Keratinocyte (primary cell): ENCODE data around the gene SPECC1L. TPM values are rescaled to one million over a fixed set of nuclear protein-coding genes. Genes with fewer than 3 reads are reported as not detected.
"Not testable (repeated sequence)": the region's sequence is repeated elsewhere in the genome, so short reads cannot be mapped to it uniquely, and the experiment has no call there.

Experiments
- DNase-seq: peaks from one replicate; pipeline ENCODE4 v3.0.0-alpha.2; 2011; ENCODE audit warnings: low read depth, missing footprints, low spot score
- FAIRE-seq: peaks from 2 replicates; lab custom pipeline; 2011; peaks lifted over from hg19 to GRCh38; lab: Jason Lieb, UNC
- H2AFZ ChIP-seq: 2 replicates; pipeline ENCODE4 v1.6.0; 2012; ENCODE audit warnings: low read length, control low read depth, inconsistent platforms; ENCODE audit not compliant: control insufficient read depth
- H3K27ac ChIP-seq: 2 replicates; pipeline ENCODE4 v1.5.1; 2011; ENCODE audit warnings: low read length; ENCODE audit not compliant: control insufficient read depth, insufficient read depth
- H3K27me3 ChIP-seq: 3 replicates; pipeline ENCODE4 v1.6.0; 2011; ENCODE audit warnings: low read length; ENCODE audit not compliant: control insufficient read depth, insufficient read depth; ENCODE audit errors: extremely low read depth
- H3K36me3 ChIP-seq, 2 experiments: 2 replicates in 1 of 2; 3 replicates in 1 of 2; pipeline ENCODE4 v1.5.1; 2011; ENCODE audit warnings: low read length in 2 of 2, mild to moderate bottlenecking in 1 of 2; ENCODE audit not compliant: control insufficient read depth in 2 of 2, insufficient read depth in 2 of 2; ENCODE audit errors: extremely low read depth in 1 of 2
- H3K4me1 ChIP-seq: 3 replicates; pipeline ENCODE4 v1.5.1; 2011; ENCODE audit warnings: low read length; ENCODE audit not compliant: control insufficient read depth, insufficient read depth; ENCODE audit errors: extremely low read depth
- H3K4me2 ChIP-seq: 3 replicates; pipeline ENCODE4 v1.6.0; 2011; ENCODE audit warnings: low read depth, low read length; ENCODE audit not compliant: control insufficient read depth, insufficient read depth; ENCODE audit errors: extremely low read depth
- H3K4me3 ChIP-seq, 3 experiments: fragments of 200-600 bp in 1 of 3; sonication (generic) in 1 of 3; 2 replicates in 2 of 3; 3 replicates in 1 of 3; pipeline ENCODE4 v1.5.1; 2011 to 2016; ENCODE audit warnings: low read length in 3 of 3, mild to moderate bottlenecking in 3 of 3, control low read depth in 2 of 3, inconsistent platforms in 1 of 3, low read depth in 1 of 3, mixed read lengths in 1 of 3, mixed run types in 1 of 3, moderate library complexity in 1 of 3; ENCODE audit not compliant: control insufficient read depth in 2 of 3, insufficient read depth in 2 of 3; ENCODE audit errors: extremely low read depth in 1 of 3
- H3K79me2 ChIP-seq: 2 replicates; pipeline ENCODE4 v1.6.0; 2012; ENCODE audit warnings: low read length; ENCODE audit not compliant: control insufficient read depth, insufficient read depth
- H3K9ac ChIP-seq: 3 replicates; pipeline ENCODE4 v1.6.0; 2011; ENCODE audit warnings: low read length; ENCODE audit not compliant: control insufficient read depth, insufficient read depth; ENCODE audit errors: extremely low read depth
- H3K9me1 ChIP-seq: 3 replicates; pipeline ENCODE4 v1.6.0; 2011; ENCODE audit warnings: low read length; ENCODE audit not compliant: control insufficient read depth, insufficient read depth; ENCODE audit errors: extremely low read depth
- H3K9me3 ChIP-seq: 2 replicates; pipeline ENCODE4 v1.5.1; 2012; ENCODE audit warnings: low read depth, low read length; ENCODE audit not compliant: control insufficient read depth
- H4K20me1 ChIP-seq: 3 replicates; pipeline ENCODE4 v1.6.0; 2011; ENCODE audit warnings: low read length; ENCODE audit not compliant: control insufficient read depth, insufficient read depth; ENCODE audit errors: extremely low read depth
- EZH2 ChIP-seq: IDR thresholded peaks from one replicate; pipeline ENCODE4 v1.6.1; 2012; ENCODE audit warnings: inconsistent platforms, mild to moderate bottlenecking, low read length, moderate library complexity
- dilution Hi-C: fragments of 300-500 bp; cut with MboI; formaldehyde crosslinking; loops from one replicate; pipeline ENCODE4 v1.7.0; 2020; ENCODE audit warnings: low sequenced_read_pairs; ENCODE audit not compliant: extremely low pct_ligation_motif_present
- polyA plus RNA-seq, 5 experiments: library from polyadenylated mRNA; depleted of rRNA in 3 of 5; stranded (reverse) in 3 of 5; stranded (forward) in 1 of 5; unstranded in 1 of 5; fragments of >200 nt; gene quantifications; 1 replicate in 1 of 5; 2 replicates in 3 of 5; 3 replicates in 1 of 5; pipeline versions ENCODE4 v1.2.1 to v1.2.3, GENCODE V29; 2011 to 2012; ENCODE audit warnings: missing spikeins in 2 of 5, low read depth in 1 of 5, low replicate concordance in 1 of 5
- TF ChIP-seq, protein P1 (sequence below), 3 experiments: IDR thresholded peaks in 1 of 3; conservative IDR thresholded peaks in 1 of 3; optimal IDR thresholded peaks in 1 of 3; 2 replicates in 2 of 3; 3 replicates in 1 of 3; pipeline versions ENCODE3 to v1.5.1; 2011; ENCODE audit warnings: low read length in 3 of 3, mild to moderate bottlenecking in 3 of 3, moderate library complexity in 2 of 3, control low read depth in 1 of 3, inconsistent platforms in 1 of 3; ENCODE audit not compliant: insufficient read depth in 2 of 3; ENCODE audit errors: extremely low read depth in 1 of 3

The SPECC1L gene
- polyA plus RNA-seq, 1 donor (not counting 4 experiments of a cell fraction or from before 2014, with no cell fraction given), result 19.3 TPM

DNA sequence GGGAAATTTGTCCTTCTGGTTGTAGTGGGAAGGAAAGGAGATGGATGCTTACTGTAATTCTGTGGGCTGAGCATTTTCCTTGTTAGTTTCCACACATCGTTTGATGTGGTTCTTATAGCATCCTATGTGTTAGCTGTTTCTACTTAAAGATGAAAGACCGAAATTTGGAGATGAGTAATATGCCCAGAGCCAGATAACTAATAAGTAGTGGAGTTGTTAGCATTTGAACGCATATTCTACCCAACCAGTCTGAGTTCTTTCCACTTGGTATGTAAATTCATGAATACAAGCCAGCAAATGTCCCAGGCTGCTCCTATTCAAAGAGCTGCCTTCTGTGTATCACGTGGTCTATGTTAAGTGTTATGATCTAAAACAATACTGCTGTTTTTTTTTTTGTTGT is 14.6 kb downstream of the SPECC1L start:
- Histone ChIP-seq H3K27me3 (no peaks in the 10 kb centered on the region), H3K9me3 (no peaks in the 10 kb centered on the region), H4K20me1 (peaks cover 8% of the 10 kb centered on the region), H2AFZ (no peak overlapping the region), H3K36me3 (no peaks in the 10 kb centered on the region), H3K9me1 (no peaks in the 10 kb centered on the region), H3K4me2 (no peak overlapping the region), H3K4me3 (no peak overlapping the region), H3K27ac (no peak overlapping the region), H3K79me2 (peaks cover 70% of the 10 kb centered on the region), H3K9ac (no peak overlapping the region), H3K4me1 (peaks cover 10% of the 10 kb centered on the region)
- DNase-seq (no peak), FAIRE-seq (no peak)
- no peak for TF ChIP-seq EZH2
- TF ChIP-seq, protein P1, sequence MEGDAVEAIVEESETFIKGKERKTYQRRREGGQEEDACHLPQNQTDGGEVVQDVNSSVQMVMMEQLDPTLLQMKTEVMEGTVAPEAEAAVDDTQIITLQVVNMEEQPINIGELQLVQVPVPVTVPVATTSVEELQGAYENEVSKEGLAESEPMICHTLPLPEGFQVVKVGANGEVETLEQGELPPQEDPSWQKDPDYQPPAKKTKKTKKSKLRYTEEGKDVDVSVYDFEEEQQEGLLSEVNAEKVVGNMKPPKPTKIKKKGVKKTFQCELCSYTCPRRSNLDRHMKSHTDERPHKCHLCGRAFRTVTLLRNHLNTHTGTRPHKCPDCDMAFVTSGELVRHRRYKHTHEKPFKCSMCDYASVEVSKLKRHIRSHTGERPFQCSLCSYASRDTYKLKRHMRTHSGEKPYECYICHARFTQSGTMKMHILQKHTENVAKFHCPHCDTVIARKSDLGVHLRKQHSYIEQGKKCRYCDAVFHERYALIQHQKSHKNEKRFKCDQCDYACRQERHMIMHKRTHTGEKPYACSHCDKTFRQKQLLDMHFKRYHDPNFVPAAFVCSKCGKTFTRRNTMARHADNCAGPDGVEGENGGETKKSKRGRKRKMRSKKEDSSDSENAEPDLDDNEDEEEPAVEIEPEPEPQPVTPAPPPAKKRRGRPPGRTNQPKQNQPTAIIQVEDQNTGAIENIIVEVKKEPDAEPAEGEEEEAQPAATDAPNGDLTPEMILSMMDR (optimal IDR thresholded peaks at IDR 0.05 in 1 of 3, IDR thresholded peaks at IDR 0.05 in 1 of 3, conservative IDR thresholded peaks at IDR 0.05 in 1 of 3; ENCODE audit: extremely low read depth in 1 of 3, insufficient read depth in 2 of 3, low read length in 3 of 3), result no peak
- dilution Hi-C loops, result no loop called here

DNA sequence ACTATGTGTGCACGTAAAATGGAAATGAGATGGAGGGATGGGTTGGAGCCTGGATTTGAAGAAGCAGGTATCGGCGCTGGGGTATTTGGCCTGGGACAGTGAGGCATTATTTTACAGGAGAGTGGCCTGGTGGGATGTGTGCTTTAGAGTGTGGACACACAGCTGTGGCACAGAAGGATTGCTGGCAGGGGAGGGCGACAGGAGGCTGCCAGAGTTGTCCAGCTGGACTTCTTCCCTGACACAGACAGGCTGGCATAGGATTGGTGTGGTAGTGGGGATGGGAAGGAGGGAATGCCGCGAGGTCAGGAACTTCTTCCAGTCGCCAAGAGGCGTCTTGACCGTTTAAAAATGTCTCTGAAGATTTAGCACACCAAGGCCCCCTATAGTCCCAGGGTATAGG is 16.6 kb downstream of the SPECC1L start:
- H4K20me1 ChIP-seq, result peaks cover 11% of the 10 kb centered on the region
- H3K9me3 ChIP-seq, H3K27ac ChIP-seq, H3K9me1 ChIP-seq, DNase-seq, H3K4me1 ChIP-seq, H3K36me3 ChIP-seq, H3K4me2 ChIP-seq, H3K27me3 ChIP-seq, FAIRE-seq, dilution Hi-C loops, H2AFZ ChIP-seq, H3K4me3 ChIP-seq, H3K9ac ChIP-seq: not testable (repeated sequence)
- H3K79me2 ChIP-seq, result peaks cover 77% of the 10 kb centered on the region

DNA sequence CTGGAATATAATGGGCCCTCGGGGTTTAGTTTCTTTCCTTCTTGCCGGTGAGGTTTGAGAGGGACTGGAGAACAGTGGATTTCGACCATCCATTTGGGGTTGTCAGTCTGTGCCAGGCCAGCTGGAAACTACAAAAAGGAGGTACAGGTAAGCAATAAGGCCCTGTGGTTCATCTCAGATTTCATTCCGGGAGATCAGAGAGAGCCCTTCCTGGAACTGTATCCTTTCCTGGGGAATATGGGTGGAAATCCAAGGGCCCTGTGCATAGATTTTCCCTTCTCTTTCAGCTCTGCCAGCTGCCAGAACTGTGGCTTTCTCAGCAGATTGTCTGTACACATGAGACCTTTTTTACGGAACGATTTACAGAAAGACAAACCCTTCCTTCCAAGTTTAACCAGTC is 17.2 kb downstream of the SPECC1L start:
- H3K4me3 ChIP-seq, H3K27ac ChIP-seq, H3K36me3 ChIP-seq, H3K9me1 ChIP-seq, H3K4me2 ChIP-seq, DNase-seq, dilution Hi-C loops, H3K4me1 ChIP-seq, FAIRE-seq, H3K27me3 ChIP-seq, H3K9me3 ChIP-seq, H3K9ac ChIP-seq, H2AFZ ChIP-seq: not testable (repeated sequence)
- Histone ChIP-seq H3K79me2 (peaks cover 72% of the 10 kb centered on the region), H4K20me1 (peaks cover 11% of the 10 kb centered on the region)
